MM.1S (cell line): ENCODE measurements around the gene TBC1D8.

Source experiments
- DNase-seq: peaks from one replicate; pipeline ENCODE4 v3.0.0-alpha.2; 2015
- H2AFZ ChIP-seq: fragments of 300-600 bp; sonication (generic); 2 replicates; pipeline ENCODE4 v1.6.0; 2016; ENCODE audit warnings: antibody characterized with exemption, low read length
- H3F3A ChIP-seq: fragments of 300-600 bp; sonication (generic); 2 replicates; pipeline ENCODE4 v1.6.1; 2016; ENCODE audit warnings: mild to moderate bottlenecking, antibody characterized with exemption, low read length, moderate library complexity, mixed read lengths; ENCODE audit not compliant: insufficient read depth
- H3K27ac ChIP-seq: fragments of 300-600 bp; sonication (generic); 2 replicates; pipeline ENCODE4 v1.5.1; 2016; ENCODE audit warnings: mild to moderate bottlenecking, low read length
- H3K27me3 ChIP-seq: fragments of 300-600 bp; sonication (generic); replicated peaks from 2 replicates; pipeline ENCODE4 v1.6.0; 2016; ENCODE audit warnings: low read length; ENCODE audit not compliant: insufficient read depth
- H3K36me3 ChIP-seq: fragments of 300-600 bp; sonication (generic); replicated peaks from 2 replicates; pipeline ENCODE4 v1.6.1; 2016; ENCODE audit warnings: mild to moderate bottlenecking, low read length, mixed read lengths; ENCODE audit not compliant: insufficient read depth
- H3K4me1 ChIP-seq: fragments of 300-600 bp; sonication (generic); 2 replicates; pipeline ENCODE4 v1.6.1; 2016; ENCODE audit warnings: low read length, mixed read lengths
- H3K4me2 ChIP-seq: fragments of 300-600 bp; sonication (generic); 2 replicates; pipeline ENCODE4 v1.6.0; 2016; ENCODE audit warnings: low read depth, low read length
- H3K4me3 ChIP-seq: fragments of 300-600 bp; sonication (generic); 2 replicates; pipeline ENCODE4 v1.5.1; 2016; ENCODE audit warnings: low read length, mixed read lengths
- H3K79me2 ChIP-seq: fragments of 300-600 bp; sonication (generic); 2 replicates; pipeline ENCODE4 v1.6.1; 2016; ENCODE audit warnings: mixed run types, low read length, mixed read lengths
- H3K9ac ChIP-seq: fragments of 300-600 bp; sonication (generic); 2 replicates; pipeline ENCODE4 v1.6.1; 2016; ENCODE audit warnings: low read length, mixed read lengths
- H3K9me2 ChIP-seq: fragments of 300-600 bp; sonication (generic); replicated peaks from 2 replicates; pipeline ENCODE4 v1.6.1; 2016; ENCODE audit warnings: mild to moderate bottlenecking, low read length, mixed read lengths; ENCODE audit not compliant: insufficient read depth
- H3K9me3 ChIP-seq: fragments of 300-600 bp; sonication (generic); replicated peaks from 2 replicates; pipeline ENCODE4 v1.6.1; 2016; ENCODE audit warnings: mild to moderate bottlenecking, low read length, mixed read lengths; ENCODE audit not compliant: insufficient read depth
- H4K20me1 ChIP-seq: fragments of 300-600 bp; sonication (generic); 2 replicates; pipeline ENCODE4 v1.6.1; 2016; ENCODE audit warnings: mild to moderate bottlenecking, low read length, moderate library complexity, mixed read lengths; ENCODE audit not compliant: insufficient read depth
- CTCF ChIP-seq: fragments of 300-600 bp; sonication (generic); IDR thresholded peaks from 2 replicates; pipeline ENCODE4 v1.5.1; 2016; ENCODE audit warnings: antibody characterized with exemption, low read length, mixed read lengths
- EZH2 ChIP-seq: fragments of 300-600 bp; sonication (generic); optimal IDR thresholded peaks from 2 replicates; pipeline ENCODE3; 2017; ENCODE audit warnings: low read depth, mild to moderate bottlenecking, antibody characterized with exemption, low read length, mixed read lengths
- EZH2phosphoT487 ChIP-seq: fragments of 300-600 bp; sonication (generic); IDR thresholded peaks from 2 replicates; pipeline ENCODE4 v1.6.1; 2018; ENCODE audit warnings: antibody characterized with exemption, low read length

The TBC1D8 gene

GRCh38 chr2:101025561-101025960 lies 125.6 kb downstream of the TBC1D8 start:
- Histone ChIP-seq H3K4me2 (no peak overlapping the region), H3K4me1 (no peaks in the 10 kb centered on the region), H3F3A (no peaks in the 10 kb centered on the region), H4K20me1 (no peaks in the 10 kb centered on the region), H3K27ac (no peak overlapping the region), H3K9ac (no peak overlapping the region), H3K9me2 (no peaks in the 10 kb centered on the region), H3K27me3 (no peaks in the 10 kb centered on the region), H3K9me3 (no peaks in the 10 kb centered on the region), H3K4me3 (no peak overlapping the region), H2AFZ (no peak overlapping the region), H3K36me3 (no peaks in the 10 kb centered on the region), H3K79me2 (no peaks in the 10 kb centered on the region)
- no peak for DNase-seq
- no peak for TF ChIP-seq EZH2
- TF ChIP-seq EZH2phosphoT487 = no peak
- no peak for TF ChIP-seq CTCF

GRCh38 chr2:101023327-101024107 lies 127.7 kb downstream of the TBC1D8 start:
- DNase-seq = no peak
- no peak overlapping the region for H3K9ac ChIP-seq
- no peaks in the 10 kb centered on the region for H3K4me1 ChIP-seq
- H3K79me2 ChIP-seq = no peaks in the 10 kb centered on the region
- TF ChIP-seq EZH2 = no peak
- TF ChIP-seq CTCF = no peak
- no peak for TF ChIP-seq EZH2phosphoT487
- H3F3A ChIP-seq = no peaks in the 10 kb centered on the region
- H3K27ac ChIP-seq = no peak overlapping the region
- no peaks in the 10 kb centered on the region for H3K27me3 ChIP-seq
- H3K9me2 ChIP-seq = no peaks in the 10 kb centered on the region
- H3K36me3 ChIP-seq = 0 out of 2 replicates have a peak, but pooled peaks cover 4% of the 10 kb centered on the region
- no peak overlapping the region for H3K4me3 ChIP-seq
- H3K9me3 ChIP-seq = no peaks in the 10 kb centered on the region
- no peaks in the 10 kb centered on the region for H4K20me1 ChIP-seq
- no peak overlapping the region for H2AFZ ChIP-seq
- H3K4me2 ChIP-seq = no peak overlapping the region

GRCh38 chr2:101022221-101022620 lies 129.0 kb downstream of the TBC1D8 start:
- no peak for DNase-seq
- Histone ChIP-seq H2AFZ (no peak overlapping the region), H3K27ac (no peak overlapping the region), H3K4me3 (no peak overlapping the region), H3K4me1 (no peaks in the 10 kb centered on the region), H3K9me2 (no peaks in the 10 kb centered on the region), H3K79me2 (no peaks in the 10 kb centered on the region), H3K4me2 (no peak overlapping the region), H3F3A (no peaks in the 10 kb centered on the region), H3K36me3 (0 out of 2 replicates have a peak, but pooled peaks cover 4% of the 10 kb centered on the region), H3K27me3 (no peaks in the 10 kb centered on the region), H3K9ac (no peak overlapping the region), H3K9me3 (no peaks in the 10 kb centered on the region), H4K20me1 (no peaks in the 10 kb centered on the region)
- no peak for TF ChIP-seq EZH2
- TF ChIP-seq EZH2phosphoT487 = no peak
- no peak for TF ChIP-seq CTCF
